DOHH2 (cell line): ENCODE results near the gene ANGPT4.

ENCODE experiments used
- EZH2phosphoT487 ChIP-seq: fragments of 200-600 bp; sonication (generic); IDR thresholded peaks from 2 replicates; pipeline ENCODE4 v1.6.1; 2017; ENCODE audit warnings: borderline replicate concordance, mild to moderate bottlenecking, antibody characterized with exemption, low read length, moderate library complexity, mixed read lengths
- TF ChIP-seq, protein P1 (sequence below): fragments of 200-600 bp; sonication (generic); IDR thresholded peaks from one replicate; pipeline ENCODE4 v1.5.1; 2014; ENCODE audit warnings: antibody characterized with exemption, mild to moderate bottlenecking, low read depth, low read length; ENCODE audit not compliant: poor library complexity, severe bottlenecking

DNA sequence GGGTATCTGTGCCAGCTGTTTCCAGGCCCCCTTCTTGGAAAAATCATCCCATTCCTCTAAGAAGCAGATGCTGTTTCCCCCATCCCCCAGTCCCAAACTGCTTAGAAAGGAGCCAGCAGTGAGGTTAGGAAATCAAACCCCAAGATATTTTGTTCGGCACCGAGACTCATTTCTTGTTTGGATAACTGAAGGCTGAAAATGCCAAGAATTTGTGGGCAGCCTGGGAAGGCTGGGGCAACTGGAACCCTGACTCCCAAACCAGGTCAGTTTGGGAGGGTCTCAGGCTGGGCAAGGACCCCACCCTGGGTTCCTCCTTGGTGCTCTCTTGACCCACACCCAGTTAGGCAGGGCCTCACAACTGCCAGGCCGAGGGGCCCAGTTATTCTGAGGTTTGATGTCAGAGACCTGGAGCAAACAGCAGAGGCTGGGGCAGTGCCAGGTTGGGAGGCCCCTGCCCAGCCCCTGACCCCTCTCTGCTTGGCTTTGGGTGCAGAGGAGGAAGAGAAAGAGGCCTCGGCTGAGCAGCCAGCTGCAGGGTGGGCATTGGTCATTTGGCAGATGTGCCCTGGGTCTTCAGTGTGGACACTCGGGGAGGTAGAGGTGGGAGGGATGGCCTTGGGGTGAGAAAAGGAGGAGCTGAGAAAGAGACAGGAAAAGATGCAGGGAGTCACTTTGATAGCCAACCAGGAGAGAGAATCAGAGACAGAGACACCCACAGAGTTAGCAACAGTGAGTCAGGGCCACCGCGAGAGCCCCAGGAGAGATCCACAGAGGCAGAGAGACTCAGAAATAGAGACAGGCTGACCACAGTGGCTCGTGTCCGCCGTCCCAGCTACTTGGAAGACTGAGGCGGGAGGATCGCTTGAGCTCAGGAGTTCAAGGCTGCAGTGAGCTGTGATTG, 5.0 kb downstream of the ANGPT4 start:
- TF ChIP-seq, protein P1, sequence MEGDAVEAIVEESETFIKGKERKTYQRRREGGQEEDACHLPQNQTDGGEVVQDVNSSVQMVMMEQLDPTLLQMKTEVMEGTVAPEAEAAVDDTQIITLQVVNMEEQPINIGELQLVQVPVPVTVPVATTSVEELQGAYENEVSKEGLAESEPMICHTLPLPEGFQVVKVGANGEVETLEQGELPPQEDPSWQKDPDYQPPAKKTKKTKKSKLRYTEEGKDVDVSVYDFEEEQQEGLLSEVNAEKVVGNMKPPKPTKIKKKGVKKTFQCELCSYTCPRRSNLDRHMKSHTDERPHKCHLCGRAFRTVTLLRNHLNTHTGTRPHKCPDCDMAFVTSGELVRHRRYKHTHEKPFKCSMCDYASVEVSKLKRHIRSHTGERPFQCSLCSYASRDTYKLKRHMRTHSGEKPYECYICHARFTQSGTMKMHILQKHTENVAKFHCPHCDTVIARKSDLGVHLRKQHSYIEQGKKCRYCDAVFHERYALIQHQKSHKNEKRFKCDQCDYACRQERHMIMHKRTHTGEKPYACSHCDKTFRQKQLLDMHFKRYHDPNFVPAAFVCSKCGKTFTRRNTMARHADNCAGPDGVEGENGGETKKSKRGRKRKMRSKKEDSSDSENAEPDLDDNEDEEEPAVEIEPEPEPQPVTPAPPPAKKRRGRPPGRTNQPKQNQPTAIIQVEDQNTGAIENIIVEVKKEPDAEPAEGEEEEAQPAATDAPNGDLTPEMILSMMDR: no peak
- TF ChIP-seq EZH2phosphoT487: no peak
